ENCODE data around the gene EYS.

DNA sequence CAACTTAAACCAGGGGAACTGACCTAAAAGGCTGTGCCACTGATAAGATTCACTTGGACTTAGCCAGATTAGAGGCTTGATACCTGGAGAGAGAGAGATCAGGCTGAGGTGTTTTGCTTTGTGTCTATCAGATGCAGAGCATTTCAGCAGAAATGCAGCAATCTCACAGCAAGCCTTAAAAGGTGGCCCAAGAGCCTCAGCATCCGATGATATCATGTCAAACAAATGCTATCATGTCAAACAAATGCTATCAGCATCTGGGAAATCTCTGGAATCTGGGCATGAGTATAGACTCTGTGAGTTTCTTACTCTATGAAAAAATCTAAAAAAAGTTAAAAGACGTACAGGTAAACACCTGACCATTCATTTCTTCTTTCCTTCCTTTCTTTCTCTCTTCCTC, 718.9 kb downstream of the EYS start:
- TF ChIP-seq, protein P1, sequence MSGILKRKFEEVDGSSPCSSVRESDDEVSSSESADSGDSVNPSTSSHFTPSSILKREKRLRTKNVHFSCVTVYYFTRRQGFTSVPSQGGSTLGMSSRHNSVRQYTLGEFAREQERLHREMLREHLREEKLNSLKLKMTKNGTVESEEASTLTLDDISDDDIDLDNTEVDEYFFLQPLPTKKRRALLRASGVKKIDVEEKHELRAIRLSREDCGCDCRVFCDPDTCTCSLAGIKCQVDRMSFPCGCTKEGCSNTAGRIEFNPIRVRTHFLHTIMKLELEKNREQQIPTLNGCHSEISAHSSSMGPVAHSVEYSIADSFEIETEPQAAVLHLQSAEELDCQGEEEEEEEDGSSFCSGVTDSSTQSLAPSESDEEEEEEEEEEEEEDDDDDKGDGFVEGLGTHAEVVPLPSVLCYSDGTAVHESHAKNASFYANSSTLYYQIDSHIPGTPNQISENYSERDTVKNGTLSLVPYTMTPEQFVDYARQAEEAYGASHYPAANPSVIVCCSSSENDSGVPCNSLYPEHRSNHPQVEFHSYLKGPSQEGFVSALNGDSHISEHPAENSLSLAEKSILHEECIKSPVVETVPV (CRISPR knock-in tag; IDR thresholded peaks at IDR 0.05), result no peak
- TF ChIP-seq, protein P2, sequence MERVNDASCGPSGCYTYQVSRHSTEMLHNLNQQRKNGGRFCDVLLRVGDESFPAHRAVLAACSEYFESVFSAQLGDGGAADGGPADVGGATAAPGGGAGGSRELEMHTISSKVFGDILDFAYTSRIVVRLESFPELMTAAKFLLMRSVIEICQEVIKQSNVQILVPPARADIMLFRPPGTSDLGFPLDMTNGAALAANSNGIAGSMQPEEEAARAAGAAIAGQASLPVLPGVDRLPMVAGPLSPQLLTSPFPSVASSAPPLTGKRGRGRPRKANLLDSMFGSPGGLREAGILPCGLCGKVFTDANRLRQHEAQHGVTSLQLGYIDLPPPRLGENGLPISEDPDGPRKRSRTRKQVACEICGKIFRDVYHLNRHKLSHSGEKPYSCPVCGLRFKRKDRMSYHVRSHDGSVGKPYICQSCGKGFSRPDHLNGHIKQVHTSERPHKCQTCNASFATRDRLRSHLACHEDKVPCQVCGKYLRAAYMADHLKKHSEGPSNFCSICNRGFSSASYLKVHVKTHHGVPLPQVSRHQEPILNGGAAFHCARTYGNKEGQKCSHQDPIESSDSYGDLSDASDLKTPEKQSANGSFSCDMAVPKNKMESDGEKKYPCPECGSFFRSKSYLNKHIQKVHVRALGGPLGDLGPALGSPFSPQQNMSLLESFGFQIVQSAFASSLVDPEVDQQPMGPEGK (CRISPR knock-in tag; IDR thresholded peaks at IDR 0.05; ENCODE audit: borderline replicate concordance), result no peak
- TF ChIP-seq ZFP30 (CRISPR knock-in tag; IDR thresholded peaks at IDR 0.05) (no peak), BACH2 (CRISPR knock-in tag; IDR thresholded peaks at IDR 0.05; ENCODE audit: borderline replicate concordance) (no peak), GLIS3 (CRISPR knock-in tag; IDR thresholded peaks at IDR 0.05) (no peak), ESRRG (CRISPR knock-in tag; IDR thresholded peaks at IDR 0.05) (no peak), SNAI2 (CRISPR knock-in tag; IDR thresholded peaks at IDR 0.05) (no peak), ZNF70 (CRISPR knock-in tag; IDR thresholded peaks at IDR 0.05) (no peak), ZC3H10 (CRISPR knock-in tag; IDR thresholded peaks at IDR 0.05) (no peak)
- TF ChIP-seq, protein P3, sequence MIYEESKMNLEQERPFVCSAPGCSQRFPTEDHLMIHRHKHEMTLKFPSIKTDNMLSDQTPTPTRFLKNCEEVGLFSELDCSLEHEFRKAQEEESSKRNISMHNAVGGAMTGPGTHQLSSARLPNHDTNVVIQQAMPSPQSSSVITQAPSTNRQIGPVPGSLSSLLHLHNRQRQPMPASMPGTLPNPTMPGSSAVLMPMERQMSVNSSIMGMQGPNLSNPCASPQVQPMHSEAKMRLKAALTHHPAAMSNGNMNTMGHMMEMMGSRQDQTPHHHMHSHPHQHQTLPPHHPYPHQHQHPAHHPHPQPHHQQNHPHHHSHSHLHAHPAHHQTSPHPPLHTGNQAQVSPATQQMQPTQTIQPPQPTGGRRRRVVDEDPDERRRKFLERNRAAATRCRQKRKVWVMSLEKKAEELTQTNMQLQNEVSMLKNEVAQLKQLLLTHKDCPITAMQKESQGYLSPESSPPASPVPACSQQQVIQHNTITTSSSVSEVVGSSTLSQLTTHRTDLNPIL (CRISPR knock-in tag; IDR thresholded peaks at IDR 0.05; ENCODE audit: low read depth), result 0 out of 2 replicates have a peak, but pooled peaks have one; percentile 29

Data from SK-N-SH treated with all-trans-retinoic acid at 6 μM for 48 hours (cell line).